Stimulated activated CD8-positive, alpha-beta memory T cell treated with anti-CD3 and anti-CD28 coated beads, Interleukin-12 subunit alpha, Interleukin-12 subunit beta, amount 100 ng/mL, for 24 hours (primary cell): ENCODE results near the gene PRMT1.

Experiments
- DNase-seq: peaks from one replicate; pipeline ENCODE4 v3.0.0-alpha.2; 2020; ENCODE audit errors: extremely low read depth

The PRMT1 gene

DNA sequence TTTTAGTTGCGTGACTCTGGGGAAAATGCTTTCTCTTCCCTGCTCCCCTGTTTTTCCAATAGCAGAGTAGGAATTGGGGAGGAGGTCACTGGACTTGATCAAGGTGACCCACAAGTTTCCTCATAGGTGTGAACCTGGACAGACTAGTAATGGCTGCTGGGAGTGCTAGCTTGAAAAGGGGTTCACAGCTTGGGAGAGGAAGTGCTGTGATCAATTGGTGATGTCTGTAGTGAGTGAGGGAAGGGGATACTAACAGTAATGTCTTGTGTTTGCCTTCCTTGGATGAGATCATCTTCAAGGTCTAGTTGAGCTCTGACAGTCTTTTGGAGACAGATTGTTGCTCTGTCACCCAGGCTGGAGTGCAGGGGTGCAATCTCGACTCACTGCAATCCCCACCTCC, 9.6 kb upstream of the PRMT1 start:
- no peak for DNase-seq

- no peak for DNase-seq
Observed at GRCh38 chr19:49669516-49669915, 7.6 kb upstream of the PRMT1 start.

DNA sequence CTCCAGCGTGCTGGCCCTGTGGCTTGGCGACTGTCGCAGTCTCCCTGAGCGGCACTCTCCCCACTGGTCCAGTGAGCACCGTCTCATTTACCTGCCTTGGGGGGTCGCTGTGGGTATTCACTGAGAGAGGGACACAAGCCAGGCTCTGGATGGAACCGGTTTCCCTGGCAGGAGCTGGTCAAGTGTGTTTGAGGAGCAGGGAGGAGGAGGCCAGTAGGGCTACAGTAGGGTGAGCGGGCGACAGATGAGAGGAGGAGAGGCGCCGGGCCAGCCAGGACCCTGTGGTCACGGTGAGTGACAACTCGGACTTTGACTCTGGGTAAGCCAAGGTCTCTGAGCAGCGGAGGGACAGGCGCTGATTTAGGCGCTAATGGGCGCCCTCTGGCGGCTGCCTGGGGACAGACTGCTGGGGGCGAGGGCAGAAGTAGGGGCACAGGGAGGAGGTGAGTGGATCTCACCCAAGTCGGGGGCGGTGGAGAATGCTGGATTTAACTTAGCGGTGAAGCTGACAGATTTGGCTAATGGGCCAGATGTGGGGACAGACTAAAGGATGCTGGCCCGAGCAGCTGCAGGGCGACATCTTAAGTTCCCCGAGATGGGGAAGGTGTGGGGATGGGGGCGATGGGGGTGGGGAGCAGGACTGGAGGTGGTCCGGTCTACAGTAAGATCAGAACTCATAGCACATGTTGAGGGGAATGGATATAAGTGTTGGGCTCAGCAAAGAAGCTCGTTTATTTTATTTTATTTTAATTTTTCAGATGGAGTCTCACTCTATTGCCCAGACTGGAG, 4.7 kb upstream of the PRMT1 start:
- DNase-seq = no peak

GRCh38 chr19:49676136-49676783, 811 bp upstream of the PRMT1 start:
- no peak for DNase-seq

DNA sequence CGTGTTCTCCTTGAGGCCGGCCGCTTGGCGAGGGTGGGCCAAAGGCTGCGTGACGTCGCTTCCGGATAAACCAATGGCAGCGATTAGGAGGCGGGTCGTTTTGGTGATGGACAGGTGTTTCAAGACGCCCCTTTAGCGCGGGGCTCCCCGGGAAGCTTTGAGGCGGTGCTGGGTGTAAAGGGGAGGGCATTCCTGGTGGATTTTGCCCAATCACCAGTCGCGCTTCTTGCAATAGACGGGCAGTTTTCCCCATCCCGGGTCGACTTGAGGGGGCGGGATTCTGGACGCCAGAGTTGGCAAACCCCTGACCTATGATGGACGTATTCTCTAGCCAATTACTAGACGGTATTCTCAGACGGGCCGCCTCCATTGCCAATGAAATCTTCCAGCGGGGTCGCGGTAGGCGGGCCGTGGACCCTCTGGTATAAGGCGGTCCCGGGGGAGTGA, 264 bp upstream of the PRMT1 start:
- peak; percentile 97 for DNase-seq

- no peak for DNase-seq
Observed at GRCh38 chr19:49677901-49678674, 1.0 kb downstream of the PRMT1 start.

DNA sequence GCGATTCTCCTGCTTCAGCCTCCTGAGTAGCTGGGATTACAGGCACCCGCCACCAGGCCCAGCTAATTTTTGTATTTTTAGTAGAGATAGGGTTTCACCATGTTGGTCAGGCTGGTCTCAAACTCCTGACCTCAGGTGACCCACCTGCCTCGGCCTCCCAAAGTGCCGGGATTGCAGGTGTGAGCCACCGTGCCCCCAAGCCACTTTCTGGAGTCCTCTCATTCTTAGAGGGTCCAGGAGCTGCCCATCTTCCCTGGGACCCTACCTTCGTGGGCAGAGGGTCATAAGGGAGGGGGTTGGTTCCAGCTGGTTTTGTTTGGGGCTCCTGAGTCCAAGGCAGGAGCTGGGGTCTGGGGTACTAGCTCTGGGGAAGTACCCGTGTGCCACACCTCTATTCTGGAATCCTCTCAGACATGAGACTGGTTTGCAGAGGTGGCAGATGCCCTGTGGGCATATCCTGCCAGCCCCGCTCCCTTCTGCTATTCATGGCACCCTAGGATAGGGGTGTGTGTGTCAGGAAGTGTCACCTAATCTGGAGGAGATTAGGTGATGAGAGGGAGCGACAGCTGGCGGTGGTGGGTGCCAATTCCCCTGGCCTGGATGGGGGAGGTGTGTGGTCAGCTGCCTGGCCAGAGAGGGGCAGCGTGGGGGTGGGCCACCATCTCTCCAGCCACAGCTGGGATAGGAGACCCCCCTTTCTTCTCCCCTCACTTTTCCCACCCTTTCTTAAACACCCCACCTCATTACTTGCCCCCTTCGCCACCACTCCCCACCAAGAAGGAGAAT, 2.1 kb downstream of the PRMT1 start:
- no peak for DNase-seq

- no peak for DNase-seq
Observed at GRCh38 chr19:49679771-49680413, 2.8 kb downstream of the PRMT1 start.

DNA sequence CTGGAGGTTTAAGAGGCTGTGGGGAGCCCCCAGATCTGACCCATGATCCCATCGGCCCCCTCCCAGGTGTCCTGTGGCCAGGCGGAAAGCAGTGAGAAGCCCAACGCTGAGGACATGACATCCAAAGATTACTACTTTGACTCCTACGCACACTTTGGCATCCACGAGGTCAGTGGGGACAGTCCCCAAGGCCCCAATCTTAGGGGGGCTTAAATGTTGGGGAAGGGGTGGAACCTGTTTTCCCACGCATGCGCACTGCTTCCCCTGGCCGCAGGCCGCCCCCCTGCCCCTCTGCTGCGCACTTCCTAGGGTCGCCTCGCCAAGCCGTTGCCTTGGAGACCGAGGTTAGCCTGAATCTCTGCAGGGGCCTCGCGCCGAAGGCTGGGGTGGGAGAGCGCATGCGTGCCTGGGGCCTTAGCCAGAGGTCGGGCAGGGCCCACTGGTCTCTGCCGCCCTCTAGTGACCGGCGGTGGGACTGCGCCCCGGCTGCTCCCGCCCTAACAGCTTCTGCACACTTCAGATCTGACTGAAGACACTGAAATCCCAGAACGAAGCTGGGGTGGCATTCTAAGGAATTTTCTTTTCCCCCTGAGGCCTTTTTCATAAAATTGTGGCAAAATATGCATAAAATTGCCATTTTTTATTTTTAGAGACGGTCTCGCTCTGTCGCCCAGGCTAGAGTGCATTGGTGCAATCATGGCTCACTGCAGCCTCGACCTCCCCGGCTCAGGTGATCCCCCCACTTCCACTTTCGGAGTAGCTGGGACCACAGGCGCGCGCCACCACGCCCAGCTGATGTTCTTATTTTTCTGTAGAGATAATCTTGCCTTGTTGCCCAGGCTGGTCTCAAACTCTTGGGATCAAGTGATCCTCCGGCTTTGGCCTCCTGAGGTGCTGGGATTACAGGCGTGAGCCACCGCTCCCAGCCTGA, 3.6 kb downstream of the PRMT1 start:
- peak; percentile 87 for DNase-seq

GRCh38 chr19:49681830-49682229, 4.8 kb downstream of the PRMT1 start:
- DNase-seq = no peak

DNA sequence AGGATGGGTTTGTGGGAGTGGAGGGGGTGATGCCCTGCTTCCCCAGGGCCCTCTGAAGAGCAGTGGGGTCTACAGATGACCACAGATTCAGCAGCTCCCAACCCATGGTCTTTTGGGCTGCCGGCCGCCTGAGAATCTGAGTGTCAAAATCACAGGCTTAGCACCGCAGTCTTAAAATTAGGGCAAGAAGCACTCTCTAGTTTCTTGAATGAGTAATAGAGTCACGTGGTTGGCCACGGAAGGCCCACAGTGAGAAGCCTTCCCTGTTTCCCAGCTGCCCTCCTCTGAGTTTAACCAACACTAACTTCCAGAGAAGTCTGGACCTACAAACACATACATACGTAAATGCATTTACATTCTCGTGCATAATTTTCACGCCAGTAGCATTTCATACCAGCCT, 5.2 kb downstream of the PRMT1 start:
- DNase-seq = no peak

DNA sequence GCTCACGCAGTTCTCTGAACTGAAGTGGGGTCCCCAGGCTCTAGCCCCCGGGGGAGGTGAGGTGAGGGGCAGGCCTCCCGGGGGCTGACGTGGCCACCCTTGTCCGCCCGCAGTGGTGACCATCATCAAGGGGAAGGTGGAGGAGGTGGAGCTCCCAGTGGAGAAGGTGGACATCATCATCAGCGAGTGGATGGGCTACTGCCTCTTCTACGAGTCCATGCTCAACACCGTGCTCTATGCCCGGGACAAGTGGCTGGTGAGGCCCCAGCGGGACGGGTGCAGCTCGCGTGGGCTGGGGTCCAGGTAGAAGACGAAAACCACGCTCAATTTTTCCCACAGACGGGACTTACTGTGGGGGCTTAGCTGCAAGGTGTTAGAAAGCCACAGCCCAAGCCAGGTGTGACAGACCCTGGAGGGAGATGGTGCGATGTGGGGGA, 6.8 kb downstream of the PRMT1 start:
- DNase-seq = no peak

DNA sequence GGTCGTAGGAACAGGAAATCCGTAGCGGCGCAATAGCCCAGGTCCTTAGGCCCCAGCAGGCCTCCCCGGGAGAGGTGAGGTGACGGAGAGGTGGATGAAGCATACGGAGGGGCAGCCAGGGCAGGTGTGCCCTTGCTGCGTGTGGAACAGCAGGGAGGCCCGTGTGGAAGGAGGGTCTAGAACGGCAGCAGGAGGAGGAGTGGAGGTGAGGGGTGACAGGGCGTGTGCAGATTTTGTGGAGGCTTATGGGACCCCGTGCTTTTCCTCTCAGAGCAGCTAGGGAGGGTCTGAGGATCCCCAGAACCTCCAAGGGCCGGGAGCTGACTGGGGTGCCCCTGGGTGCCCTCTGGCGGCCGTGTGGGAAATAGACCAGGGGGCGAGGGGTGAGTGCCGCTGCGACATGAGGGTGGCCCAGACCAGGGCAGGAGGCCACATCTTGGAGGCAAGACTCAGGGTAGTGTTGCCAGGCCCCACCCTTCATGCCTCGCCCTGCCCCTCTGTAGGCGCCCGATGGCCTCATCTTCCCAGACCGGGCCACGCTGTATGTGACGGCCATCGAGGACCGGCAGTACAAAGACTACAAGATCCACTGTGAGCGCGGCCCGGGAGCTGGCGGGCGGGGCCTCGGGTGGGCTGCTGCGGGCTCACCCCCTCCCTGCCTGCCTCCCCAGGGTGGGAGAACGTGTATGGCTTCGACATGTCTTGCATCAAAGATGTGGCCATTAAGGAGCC, 7.3 kb downstream of the PRMT1 start:
- no peak for DNase-seq

DNA sequence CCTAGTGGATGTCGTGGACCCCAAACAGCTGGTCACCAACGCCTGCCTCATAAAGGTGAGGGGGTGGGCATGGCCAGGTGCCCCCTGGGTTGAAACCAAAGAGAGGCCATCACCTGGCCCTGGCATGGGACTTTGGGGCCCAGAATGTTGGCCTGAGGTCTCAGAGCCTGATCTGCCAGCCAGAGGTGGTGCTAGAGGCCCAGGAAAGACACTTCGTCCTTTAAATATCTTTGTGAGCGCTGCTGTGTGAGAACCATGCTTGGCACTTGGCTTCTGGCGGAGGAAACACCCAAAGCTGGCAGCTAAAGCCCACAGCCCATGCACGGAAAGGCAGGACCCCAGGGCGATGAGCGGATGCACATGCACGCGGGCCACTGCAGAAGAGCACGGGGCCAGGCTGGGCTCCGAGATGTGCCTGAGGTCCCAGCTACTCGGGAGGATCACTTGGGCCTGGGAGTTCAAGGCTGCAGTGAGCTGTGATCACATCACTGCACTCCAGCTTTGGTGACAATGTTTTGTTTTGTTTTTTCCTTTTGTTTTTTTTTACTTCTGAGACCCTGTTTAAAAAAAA, 8.0 kb downstream of the PRMT1 start:
- DNase-seq = no peak

DNA sequence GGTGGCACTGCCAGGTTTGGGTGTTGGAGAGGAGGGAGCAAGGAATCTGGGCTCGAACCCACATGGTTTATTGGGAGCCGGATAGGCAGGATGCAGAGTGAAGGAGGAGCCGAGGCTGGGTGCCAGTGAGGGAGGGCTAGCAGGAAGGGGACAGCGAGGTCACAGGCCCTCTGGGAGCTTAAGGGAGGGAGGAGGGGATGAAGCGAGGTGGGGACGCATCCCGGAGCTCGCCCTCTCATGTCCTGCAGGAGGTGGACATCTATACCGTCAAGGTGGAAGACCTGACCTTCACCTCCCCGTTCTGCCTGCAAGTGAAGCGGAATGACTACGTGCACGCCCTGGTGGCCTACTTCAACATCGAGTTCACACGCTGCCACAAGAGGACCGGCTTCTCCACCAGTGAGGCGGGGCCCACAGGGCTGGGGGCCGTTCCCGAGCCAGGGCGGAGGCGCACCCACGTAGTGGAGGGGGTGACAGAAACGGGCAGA, 8.8 kb downstream of the PRMT1 start:
- no peak for DNase-seq

DNA sequence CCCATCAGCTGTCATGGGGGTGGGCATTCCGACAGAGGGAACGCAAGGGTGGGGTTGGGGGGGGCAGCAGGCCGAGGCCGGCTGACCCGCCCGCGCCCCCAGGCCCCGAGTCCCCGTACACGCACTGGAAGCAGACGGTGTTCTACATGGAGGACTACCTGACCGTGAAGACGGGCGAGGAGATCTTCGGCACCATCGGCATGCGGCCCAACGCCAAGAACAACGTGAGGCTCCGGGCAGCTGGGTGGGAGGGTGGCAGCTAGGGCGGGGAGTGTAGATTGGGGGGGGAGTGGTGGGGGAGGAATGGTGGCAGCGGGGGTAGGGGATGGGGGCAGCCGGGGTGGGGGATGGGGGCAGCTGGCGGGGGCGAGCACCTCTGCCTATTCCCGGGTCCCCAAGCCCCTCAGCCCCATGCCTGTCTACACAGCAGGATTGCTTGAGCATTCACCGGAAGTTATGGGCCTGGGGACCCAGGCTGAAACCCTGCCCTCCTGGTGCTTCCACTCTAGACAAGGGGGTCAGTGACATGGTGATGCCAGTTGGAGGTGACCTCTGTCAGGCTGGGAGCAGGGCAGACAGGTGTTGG, 9.5 kb downstream of the PRMT1 start:
- DNase-seq = no peak

DNA sequence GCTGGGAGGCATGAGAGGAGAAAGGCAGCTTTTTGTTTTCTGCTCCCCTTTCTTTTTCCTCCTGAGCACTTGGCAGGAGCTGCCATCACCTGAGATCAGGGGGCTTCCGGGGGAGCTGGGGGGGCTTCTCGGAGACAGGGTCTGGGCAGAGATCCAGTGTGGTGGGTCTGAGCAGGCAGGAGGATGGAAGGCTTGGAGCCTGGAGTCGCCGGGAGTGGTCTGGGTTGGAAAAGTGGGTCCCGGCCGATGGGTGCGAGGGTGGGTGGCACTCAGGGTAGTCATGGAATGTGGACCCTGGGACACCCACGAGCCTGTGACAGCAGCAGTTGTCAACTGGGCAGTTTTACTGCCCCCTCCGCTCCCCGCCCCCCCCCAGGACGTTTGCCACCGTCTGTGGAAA, 10.1 kb downstream of the PRMT1 start:
- no peak for DNase-seq

GRCh38 chr19:49687566-49688316, 10.7 kb downstream of the PRMT1 start:
- no peak for DNase-seq
